GM21360 (cell line): Measurements from ENCODE around the gene NUDT8.
"Not testable (repeated sequence)": the region's sequence is repeated elsewhere in the genome, so short reads cannot be mapped to it uniquely, and the experiment has no call there.

Source experiments
- ATAC-seq: cut with Tn5 transposase; IDR thresholded peaks from one replicate; pipeline ENCODE4 v1.9.1; 2021; ENCODE audit warnings: mild to moderate bottlenecking, moderate library complexity; ENCODE audit not compliant: unreplicated experiment

NUDT8 gene

GRCh38 chr11:67613960-67614715 is 15.6 kb downstream of the NUDT8 start:
- ATAC-seq: peak; percentile 70

GRCh38 chr11:67613313-67613959 is 16.3 kb downstream of the NUDT8 start:
- no peak for ATAC-seq

- ATAC-seq: no peak
Measured at GRCh38 chr11:67612751-67613150, 17.0 kb downstream of the NUDT8 start.

GRCh38 chr11:67611704-67612587 is 17.8 kb downstream of the NUDT8 start:
- ATAC-seq: no peak

- no peak for ATAC-seq
Measured at GRCh38 chr11:67611165-67611564, 18.6 kb downstream of the NUDT8 start.

- no peak for ATAC-seq
Measured at GRCh38 chr11:67610302-67610868, 19.4 kb downstream of the NUDT8 start.

GRCh38 chr11:67609316-67609715 is 20.4 kb downstream of the NUDT8 start:
- ATAC-seq: no peak

GRCh38 chr11:67608486-67608885 is 21.3 kb downstream of the NUDT8 start:
- no peak for ATAC-seq

GRCh38 chr11:67607507-67607906 is 22.2 kb downstream of the NUDT8 start:
- no peak for ATAC-seq

GRCh38 chr11:67606492-67607295 is 23.0 kb downstream of the NUDT8 start, which contains the start of gene NDUFV1:
Gene NDUFV1, plus strand, starts transcription at chr11:67606936. Its CDS starts 69 bp downstream, at chr11:67607005.
- peak; percentile 87 for ATAC-seq

GRCh38 chr11:67606093-67606491 is 23.6 kb downstream of the NUDT8 start:
- ATAC-seq: no peak

- no peak for ATAC-seq
Measured at GRCh38 chr11:67605231-67606011, 24.3 kb downstream of the NUDT8 start.

- ATAC-seq: no peak
Measured at GRCh38 chr11:67604815-67605214, 24.9 kb downstream of the NUDT8 start.

GRCh38 chr11:67604119-67604518 is 25.6 kb downstream of the NUDT8 start:
- not testable (repeated sequence) for ATAC-seq

GRCh38 chr11:67601098-67601497 is 28.6 kb downstream of the NUDT8 start:
- no peak for ATAC-seq

GRCh38 chr11:67600324-67601029 is 29.3 kb downstream of the NUDT8 start:
- ATAC-seq: no peak

- no peak for ATAC-seq
Measured at GRCh38 chr11:67599149-67599548, 30.6 kb downstream of the NUDT8 start.

GRCh38 chr11:67597963-67598362 is 31.8 kb downstream of the NUDT8 start:
- not testable (repeated sequence) for ATAC-seq

GRCh38 chr11:67597458-67597857 is 32.3 kb downstream of the NUDT8 start:
- not testable (repeated sequence) for ATAC-seq
